IMR-90 (cell line): ENCODE measurements around the gene CHST5. TPM values are rescaled to one million over a fixed set of nuclear protein-coding genes. Genes with fewer than 3 reads are reported as not detected.

Experiments
- ATAC-seq: fragments of 200-7000 bp; cut with Tn5 transposase; 2 replicates; pipeline ENCODE4 v1.9.1; 2020; ENCODE audit warnings: low read depth, mild to moderate bottlenecking, moderate library complexity
- BruUV-seq: library from RNA; stranded (reverse); fragments of 400-500 nt; replicated peaks from 2 replicates; lab custom pipeline; 2021; lab: Mats Ljungman, UMichigan
- CTCF ChIA-PET: fragments of 300-600 bp; formaldehyde crosslinking; extraction: SDS; loops from one replicate; lab custom pipeline; 2021; ENCODE audit warnings: antibody characterized with exemption; lab: Yijun Ruan, JAX
- POLR2A ChIA-PET: fragments of 300-600 bp; sonication (Branson Sonifier 250); formaldehyde crosslinking; loops from one replicate; lab custom pipeline; 2022; ENCODE audit warnings: antibody characterized with exemption; ENCODE audit not compliant: unreplicated experiment; lab: Charles Lee
- DNase-seq: peaks from one replicate; pipeline ENCODE4 v3.0.0; 2013
- H2AFZ ChIP-seq: replicated peaks from 2 replicates; pipeline ENCODE3; 2013; ENCODE audit warnings: low read length, mild to moderate bottlenecking; ENCODE audit not compliant: poor library complexity
- H2AK5ac ChIP-seq: 2 replicates; pipeline ENCODE4 v1.6.1; 2013; ENCODE audit warnings: low read depth, low read length, inconsistent platforms
- H2AK9ac ChIP-seq: replicated peaks from 2 replicates; pipeline ENCODE3; 2013; ENCODE audit warnings: mild to moderate bottlenecking, low read depth, low read length, moderate library complexity; ENCODE audit not compliant: poor library complexity
- H2BK120ac ChIP-seq: 2 replicates; pipeline ENCODE4 v1.6.1; 2013; ENCODE audit warnings: low read depth, low read length, inconsistent platforms
- H2BK15ac ChIP-seq: 3 replicates; pipeline ENCODE4 v1.6.1; 2013; ENCODE audit warnings: low read depth, low read length, inconsistent platforms
- H2BK20ac ChIP-seq: 2 replicates; pipeline ENCODE4 v1.6.1; 2013; ENCODE audit warnings: low read depth, mild to moderate bottlenecking, inconsistent platforms, low read length, moderate library complexity
- H2BK5ac ChIP-seq: 2 replicates; pipeline ENCODE4 v1.6.1; 2013; ENCODE audit warnings: mild to moderate bottlenecking, low read depth, low read length, inconsistent platforms; ENCODE audit not compliant: poor library complexity, severe bottlenecking
- H3K14ac ChIP-seq: replicated peaks from 2 replicates; pipeline ENCODE4 v1.6.1; 2013; ENCODE audit warnings: low read depth, low read length, inconsistent platforms
- H3K18ac ChIP-seq: 2 replicates; pipeline ENCODE4 v1.6.1; 2013; ENCODE audit warnings: low read depth, low read length, control low read depth
- H3K23ac ChIP-seq: 2 replicates; pipeline ENCODE4 v1.6.1; 2013; ENCODE audit warnings: low read depth, low read length, inconsistent platforms
- H3K27ac ChIP-seq: 2 replicates; pipeline ENCODE4 v1.5.1; 2013; ENCODE audit warnings: mild to moderate bottlenecking, control low read depth, low read length; ENCODE audit not compliant: insufficient read depth
- H3K27me3 ChIP-seq: 2 replicates; pipeline ENCODE4 v1.6.1; 2013; ENCODE audit warnings: low read length; ENCODE audit not compliant: control insufficient read depth, insufficient read depth
- H3K36me3 ChIP-seq: 2 replicates; pipeline ENCODE4 v1.6.1; 2013; ENCODE audit warnings: low read length, mixed read lengths; ENCODE audit not compliant: control insufficient read depth, insufficient read depth
- H3K4ac ChIP-seq: 2 replicates; pipeline ENCODE4 v1.6.1; 2013; ENCODE audit warnings: low read depth, low read length, inconsistent platforms
- H3K4me1 ChIP-seq: 2 replicates; pipeline ENCODE4 v1.6.1; 2013; ENCODE audit warnings: low read length, mixed read lengths; ENCODE audit not compliant: control insufficient read depth, insufficient read depth
- H3K4me2 ChIP-seq: 2 replicates; pipeline ENCODE4 v1.6.1; 2013; ENCODE audit warnings: low read depth, mild to moderate bottlenecking, control low read depth, low read length, moderate library complexity
- H3K4me3 ChIP-seq: 2 replicates; pipeline ENCODE4 v1.5.1; 2013; ENCODE audit warnings: low read depth, mild to moderate bottlenecking, control low read depth, low read length, moderate library complexity; ENCODE audit not compliant: insufficient read depth
- H3K56ac ChIP-seq: 2 replicates; pipeline ENCODE4 v1.6.1; 2013; ENCODE audit warnings: low read length, inconsistent platforms; ENCODE audit not compliant: insufficient read depth; ENCODE audit errors: extremely low read depth
- H3K79me1 ChIP-seq, 2 experiments: 2 replicates each; pipeline ENCODE4 v1.6.1; 2013; ENCODE audit warnings: low read length in 2 of 2, inconsistent platforms in 1 of 2, low read depth in 1 of 2
- H3K9ac ChIP-seq: 2 replicates; pipeline ENCODE4 v1.6.1; 2013; ENCODE audit warnings: low read depth, low read length, control low read depth
- H3K9me1 ChIP-seq: 2 replicates; pipeline ENCODE4 v1.6.1; 2013; ENCODE audit warnings: low read length, inconsistent platforms; ENCODE audit not compliant: insufficient read depth
- H3K9me3 ChIP-seq: 2 replicates; pipeline ENCODE4 v1.6.1; 2013; ENCODE audit warnings: low read length; ENCODE audit not compliant: control insufficient read depth, insufficient read depth
- H4K20me1 ChIP-seq: 2 replicates; pipeline ENCODE4 v1.6.1; 2013; ENCODE audit warnings: low read length, inconsistent platforms; ENCODE audit not compliant: insufficient read depth
- H4K5ac ChIP-seq: 2 replicates; pipeline ENCODE4 v1.6.1; 2013; ENCODE audit warnings: mild to moderate bottlenecking, low read depth, low read length, control low read depth
- H4K8ac ChIP-seq, 2 experiments: 2 replicates each; pipeline ENCODE4 v1.6.1; 2013; ENCODE audit warnings: low read depth in 2 of 2, low read length in 2 of 2, control low read depth in 1 of 2, inconsistent platforms in 1 of 2
- H4K91ac ChIP-seq: 2 replicates; pipeline ENCODE4 v1.6.1; 2013; ENCODE audit warnings: low read depth, low read length, inconsistent platforms; ENCODE audit not compliant: insufficient read depth
- MXI1 ChIP-seq: IDR thresholded peaks from 2 replicates; pipeline ENCODE4 v1.6.1; 2012; ENCODE audit warnings: low read depth, mild to moderate bottlenecking, low read length, moderate library complexity, borderline replicate concordance
- RCOR1 ChIP-seq: IDR thresholded peaks from 2 replicates; pipeline ENCODE4 v1.6.1; 2012; ENCODE audit warnings: mild to moderate bottlenecking, low read length, improper control_type of control experiment; ENCODE audit not compliant: insufficient replicate concordance
- WGBS, 2 experiments: methylation state at CpG; one replicate each; pipeline versions ENCODE4 v1.1.5 to v1.1.7; 2013; ENCODE audit warnings: missing lambda C conversion rate in 2 of 2; ENCODE audit not compliant: insufficient read length in 1 of 2; ENCODE audit errors: extremely low coverage in 2 of 2; 5-methylcytosine and 5-hydroxymethylcytosine counted together
- dilution Hi-C: fragments of 300-500 bp; cut with HindIII; formaldehyde crosslinking; loops from one replicate; pipeline ENCODE4 v1.14.3; 2018; ENCODE audit warnings: low sequenced_read_pairs; ENCODE audit not compliant: unreplicated experiment
- in situ Hi-C: fragments of 300-500 bp; cut with MboI; formaldehyde crosslinking; loops from 3 replicates; pipeline ENCODE4 v1.14.3; 2019; ENCODE audit warnings: low sequenced_read_pairs, inconsistent platforms, mixed read lengths
- intact Hi-C: fragments of 100-400 bp; cut with micrococcal nuclease; formaldehyde crosslinking; loops from 2 replicates; pipeline ENCODE4 v1.10.0; 2022
- polyA plus RNA-seq, 3 experiments: library from polyadenylated mRNA; depleted of rRNA; stranded (reverse); fragments of >200 nt; gene quantifications; 2 replicates each; pipeline ENCODE4 v1.2.3, GENCODE V29; 2012; ENCODE audit warnings: low replicate concordance in 1 of 3
- total RNA-seq: library from RNA; depleted of rRNA; stranded (reverse); fragments of >200 nt; gene quantifications from 2 replicates; pipeline ENCODE4 v1.2.3, GENCODE V29; 2012

Gene CHST5
- total and polyA plus RNA-seq, 2 of the 4 experiments (the other 2 are of a cell fraction) = not detected

DNA sequence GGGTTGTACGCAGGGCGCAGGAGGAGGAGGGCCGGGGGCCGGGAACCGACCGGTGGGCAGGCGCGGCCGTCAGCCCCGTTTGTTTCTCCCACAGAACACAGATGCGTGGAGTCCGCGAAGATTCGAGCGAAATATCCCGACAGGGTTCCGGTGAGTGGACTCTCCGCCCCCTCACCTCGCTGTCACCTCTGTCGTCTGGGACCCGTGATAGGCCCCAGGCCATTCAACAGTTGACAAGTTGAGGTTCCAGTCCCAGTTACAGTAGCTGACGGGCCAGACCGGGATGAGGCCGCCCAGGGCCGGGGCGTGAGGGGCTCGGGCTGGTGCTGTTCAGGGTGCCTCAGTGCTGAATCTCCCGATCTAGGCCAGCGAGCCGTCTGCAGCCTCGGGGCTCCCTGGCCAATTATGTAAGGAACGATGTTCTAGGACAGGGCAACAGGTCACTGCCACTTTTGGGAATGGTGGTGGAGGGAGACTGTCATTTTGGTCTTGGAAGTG lies 30.9 kb upstream of the CHST5 start:
- Histone ChIP-seq H2BK120ac (no peak overlapping the region), H2BK5ac (no peak overlapping the region), H3K18ac (no peak overlapping the region), H2AFZ (peak overlapping the region; percentile 99), H4K91ac (no peak overlapping the region), H3K9me1 (peaks cover 14% of the 10 kb centered on the region), H3K27me3 (no peaks in the 10 kb centered on the region; the same call in 1 of the 2 replicates), H4K20me1 (peaks cover 20% of the 10 kb centered on the region), H3K4me1 (peaks cover 4% of the 10 kb centered on the region; the same call in 1 of the 2 replicates), H2BK15ac (no peak overlapping the region), H3K27ac (peak overlapping the region; percentile 83), H3K14ac (no peak overlapping the region), H3K23ac (peak overlapping the region; percentile 25; the same call in 1 of the 2 replicates), H2BK20ac (no peak overlapping the region), H4K5ac (no peak overlapping the region), H2AK9ac (peak overlapping the region; percentile 47), H4K8ac (no peak overlapping the region), H3K9me3 (no peaks in the 10 kb centered on the region), H3K79me1 (peaks cover 31 to 50% of the 10 kb centered on the region in 2 experiments), H3K36me3 (peaks cover 30% of the 10 kb centered on the region), H3K4me2 (peak overlapping the region; percentile 95), H3K56ac (no peak overlapping the region), H3K9ac (peak overlapping the region; percentile 81), H3K4me3 (peak overlapping the region; percentile 54), H2AK5ac (no peak overlapping the region; the same call in 1 of the 2 replicates), H3K4ac (no peak overlapping the region)
- no TSS peak for BruUV-seq
- TF ChIP-seq RCOR1 (no peak), MXI1 (peak; percentile 76)
- intact Hi-C loops = loop anchor here (1.0 to 5.0 kb wide), 2 partner anchors 50 to 95 kb away; no protein-coding TSS in a partner anchor
- ChIA-PET CTCF (no interaction called here), POLR2A (no interaction called here)
- dilution Hi-C loops = no loop called here
- ATAC-seq (peak; percentile 18), DNase-seq (no peak)
- in situ Hi-C loops = no loop called here
- 1% methylated on average over 23 of the region's 32 CpGs; no CpG with 5 or more reads in 1 of the 2 experiments for WGBS, 2 experiments
